ENCODE data around the gene MRPL28.
A peak's percentile ranks its signal among the peaks of the same experiment; 100 is the strongest.

The MRPL28 gene

GRCh38 chr16:374616-374926 lies 4.2 kb upstream of the MRPL28 start:
- TF ChIP-seq CTCF (conservative IDR thresholded peaks at IDR 0.05) = no peak

GRCh38 chr16:373848-374615 lies 3.7 kb upstream of the MRPL28 start:
- TF ChIP-seq CTCF (conservative IDR thresholded peaks at IDR 0.05) = no peak

More at GRCh38 chr16:374616-374926, 4.2 kb upstream of the MRPL28 start:
- H3K27ac ChIP-seq = no peak overlapping the region

GRCh38 chr16:373020-373598 lies 2.8 kb upstream of the MRPL28 start:
- TF ChIP-seq CTCF (conservative IDR thresholded peaks at IDR 0.05) = no peak
- no peak overlapping the region for H3K27ac ChIP-seq

More at GRCh38 chr16:373848-374615, 3.7 kb upstream of the MRPL28 start:
- H3K27ac ChIP-seq = no peak overlapping the region

- no peak for TF ChIP-seq CTCF (conservative IDR thresholded peaks at IDR 0.05)
Observed at GRCh38 chr16:372302-372983, 2.1 kb upstream of the MRPL28 start.

GRCh38 chr16:371515-372301 lies 1.4 kb upstream of the MRPL28 start:
- peak overlapping the region; percentile 61; the same call in 1 of the 2 replicates for H3K27ac ChIP-seq
- TF ChIP-seq CTCF (conservative IDR thresholded peaks at IDR 0.05) = no peak

More at GRCh38 chr16:372302-372983, 2.1 kb upstream of the MRPL28 start:
- no peak overlapping the region for H3K27ac ChIP-seq

- TF ChIP-seq CTCF (conservative IDR thresholded peaks at IDR 0.05) = no peak
- H3K27ac ChIP-seq = peak overlapping the region; percentile 61
Observed at GRCh38 chr16:370979-371514, 709 bp upstream of the MRPL28 start.
